HG02642 (cell line): ENCODE data around the gene PROM1.

Source experiments
- ATAC-seq: cut with Tn5 transposase; IDR thresholded peaks from one replicate; pipeline ENCODE4 v1.9.1; 2021; ENCODE audit warnings: mild to moderate bottlenecking; ENCODE audit not compliant: unreplicated experiment, poor library complexity

Gene PROM1

DNA sequence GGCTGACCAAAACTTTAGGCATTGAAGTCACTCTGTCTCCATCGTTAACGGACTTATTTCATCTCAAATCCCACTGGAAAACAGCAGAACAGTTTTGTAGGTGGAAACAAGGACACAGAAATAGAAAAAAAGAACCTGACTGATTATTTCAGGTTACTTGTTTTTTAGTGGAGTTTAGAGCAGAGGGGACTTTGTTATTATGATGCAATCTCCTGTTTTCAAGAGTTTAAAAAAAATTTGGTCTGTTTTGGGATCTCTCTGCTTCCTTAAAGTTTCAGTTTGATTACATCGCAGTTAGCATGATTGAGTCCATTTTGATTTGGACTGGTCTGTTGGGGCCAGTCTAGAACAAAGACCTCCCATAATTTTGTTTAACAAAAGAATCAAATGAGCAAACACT, 13.6 kb downstream of the PROM1 start:
- ATAC-seq, result no peak

DNA sequence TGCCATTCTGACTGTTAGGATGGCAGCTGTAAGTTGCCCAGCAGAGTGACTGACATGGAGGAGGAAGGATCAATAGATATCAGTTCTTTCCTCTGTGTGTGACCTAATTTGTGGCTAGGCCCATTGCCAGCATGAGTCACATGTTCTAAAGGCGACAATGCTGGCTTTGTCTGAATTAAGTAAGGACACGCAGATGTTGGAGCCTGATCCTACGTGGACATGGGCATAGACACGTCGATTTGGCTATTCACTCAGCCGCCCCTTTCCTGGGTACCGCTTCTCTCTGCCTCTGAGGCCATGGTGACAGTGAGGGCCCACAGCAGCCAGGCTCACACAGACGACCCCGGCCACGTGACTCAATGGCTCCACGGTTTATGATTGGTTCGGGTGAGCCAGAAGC, 16.3 kb downstream of the PROM1 start:
- no peak for ATAC-seq

DNA sequence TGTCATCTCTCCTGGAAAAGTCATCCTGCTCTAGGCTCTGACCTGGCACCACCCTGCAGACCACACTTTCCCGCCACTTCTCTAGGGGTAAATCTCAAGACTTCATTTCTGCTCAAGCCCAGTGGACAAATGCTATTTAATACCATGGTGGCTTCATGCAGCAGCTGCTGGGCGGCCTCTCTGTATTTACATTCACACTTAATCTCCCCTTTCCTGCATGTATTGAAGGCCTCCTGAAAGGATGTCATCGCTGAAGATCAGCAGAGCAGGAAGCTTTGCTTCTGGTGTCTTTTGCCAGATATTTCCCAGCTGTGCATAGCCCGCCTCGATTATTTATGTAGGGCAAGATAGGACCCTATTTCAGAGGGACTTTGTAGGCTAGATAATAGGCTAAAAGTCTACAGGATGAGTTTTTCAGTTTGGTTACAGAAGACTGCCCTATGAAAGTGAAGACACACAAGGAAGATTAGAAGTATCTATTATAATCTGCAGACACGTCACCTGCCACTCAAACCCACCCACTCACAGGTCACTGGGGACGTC, 17.2 kb downstream of the PROM1 start:
- ATAC-seq, result no peak

- no peak for ATAC-seq
These were observed 18.8 kb downstream of the PROM1 start for GRCh38 chr4:16065066-16065465.

DNA sequence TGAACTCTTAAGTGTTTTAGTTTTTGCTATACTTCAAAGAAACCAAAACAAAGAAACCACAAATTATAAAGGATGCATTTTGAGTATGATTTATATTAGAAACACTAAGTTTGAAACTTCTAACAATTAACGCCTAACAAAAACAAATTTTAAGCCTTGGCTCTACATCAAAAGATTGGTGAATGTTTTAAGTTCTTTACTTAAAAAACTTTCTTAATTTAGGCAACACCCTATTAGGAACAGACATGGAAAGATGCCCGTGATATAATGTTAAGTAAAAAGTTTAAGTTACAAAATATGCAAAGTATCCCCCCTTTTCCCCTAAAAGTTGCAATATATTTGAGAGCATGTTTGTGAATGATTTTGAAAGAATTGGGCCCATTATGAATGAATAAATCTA, 21.2 kb downstream of the PROM1 start:
- ATAC-seq, result no peak

DNA sequence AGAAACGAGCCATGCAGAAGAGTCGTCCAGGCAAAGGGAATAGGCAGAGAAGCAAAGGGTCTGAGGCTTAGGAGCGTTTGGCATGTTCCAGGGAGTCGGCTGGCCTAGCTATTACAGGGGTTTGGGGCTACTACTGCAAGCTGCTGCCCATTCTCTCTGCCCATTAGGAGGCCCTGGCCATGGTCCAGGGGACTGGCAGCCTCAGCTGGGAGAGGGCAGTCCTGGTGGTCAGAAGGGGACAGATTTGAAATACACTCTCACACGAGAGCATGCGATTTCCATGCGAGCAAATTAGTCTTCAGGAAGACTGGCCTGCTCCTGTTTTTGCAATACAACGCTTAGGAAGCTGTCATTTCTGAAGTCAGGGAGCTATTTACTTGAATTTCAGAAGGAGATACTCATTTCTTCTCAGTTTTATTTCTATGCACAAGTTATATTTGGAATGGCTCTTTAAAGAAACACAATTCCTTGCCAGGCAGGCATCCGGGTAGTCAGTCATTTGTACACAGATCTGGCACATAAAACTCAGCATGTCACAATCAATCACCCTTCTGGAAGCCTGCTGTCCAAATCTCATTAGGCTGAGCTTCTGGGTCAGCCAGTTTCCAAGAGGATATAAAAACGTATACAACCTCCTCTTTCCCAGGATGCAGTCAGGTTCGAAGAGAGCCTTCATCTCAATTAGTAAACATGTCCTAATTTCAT, 27.0 kb downstream of the PROM1 start:
- ATAC-seq, result no peak

- no peak for ATAC-seq
These were observed 27.9 kb downstream of the PROM1 start for GRCh38 chr4:16055873-16056272.

GRCh38 chr4:16055471-16055870, 28.4 kb downstream of the PROM1 start:
- no peak for ATAC-seq

GRCh38 chr4:16052939-16053338, 30.9 kb downstream of the PROM1 start:
- ATAC-seq, result no peak

GRCh38 chr4:16051980-16052379, 31.8 kb downstream of the PROM1 start:
- no peak for ATAC-seq

GRCh38 chr4:16051132-16051531, 32.7 kb downstream of the PROM1 start:
- no peak for ATAC-seq

GRCh38 chr4:16050669-16051068, 33.2 kb downstream of the PROM1 start:
- ATAC-seq, result no peak

DNA sequence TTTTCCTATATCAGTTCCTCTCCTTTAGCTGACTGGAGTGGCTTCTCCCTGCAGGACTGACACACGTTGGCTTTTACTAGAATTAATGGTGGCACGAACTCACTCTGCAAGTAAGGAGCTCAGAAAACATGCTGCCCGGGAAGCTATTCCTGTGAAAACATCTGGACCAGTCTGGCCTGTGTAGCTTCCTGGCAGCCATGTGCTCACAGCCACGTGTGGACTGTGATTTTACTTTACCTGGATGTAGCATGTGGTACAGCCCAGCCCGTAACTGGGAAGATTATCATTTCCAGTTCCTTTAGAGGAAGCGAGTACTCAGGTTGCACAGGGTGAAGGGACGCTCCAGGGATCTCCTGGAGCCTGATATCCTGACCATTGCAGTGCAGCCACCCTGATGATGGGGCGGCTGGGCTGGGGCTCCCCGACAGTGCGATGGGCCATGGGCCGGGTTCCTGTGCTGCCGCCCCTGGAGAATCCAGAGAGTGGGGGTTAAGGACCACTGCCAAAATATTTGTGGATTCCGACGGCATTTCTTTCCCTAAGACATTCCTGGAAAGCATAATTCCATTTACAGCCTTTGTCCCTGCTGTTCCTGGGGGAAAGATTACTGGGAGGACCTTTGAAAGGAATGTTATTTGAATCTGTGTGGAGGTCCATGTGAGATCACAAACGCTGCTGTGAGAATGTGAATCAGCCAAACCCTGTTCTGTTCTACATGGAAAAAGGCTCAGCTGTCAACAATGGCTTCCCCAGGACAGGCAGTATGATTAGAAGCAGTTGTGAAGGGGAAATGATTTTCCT, 35.0 kb downstream of the PROM1 start:
- no peak for ATAC-seq

DNA sequence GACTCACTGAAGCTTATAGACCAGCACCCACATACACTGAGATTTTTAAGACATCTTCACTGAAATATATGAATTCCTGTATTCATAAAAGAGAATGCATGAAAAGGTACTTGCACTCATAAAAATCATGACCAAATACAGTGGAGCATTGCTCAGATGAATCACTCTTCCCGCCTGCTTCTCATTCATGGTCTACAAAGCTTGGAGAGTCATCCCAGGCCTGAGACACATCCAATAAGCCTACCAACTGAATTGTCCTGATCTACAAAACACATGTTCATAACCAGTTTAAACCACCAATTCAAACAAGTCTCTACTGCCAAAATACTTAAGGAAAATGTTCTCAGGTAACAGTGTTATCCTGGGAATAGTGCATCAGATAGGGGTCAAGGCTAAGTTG, 38.1 kb downstream of the PROM1 start:
- ATAC-seq, result no peak

DNA sequence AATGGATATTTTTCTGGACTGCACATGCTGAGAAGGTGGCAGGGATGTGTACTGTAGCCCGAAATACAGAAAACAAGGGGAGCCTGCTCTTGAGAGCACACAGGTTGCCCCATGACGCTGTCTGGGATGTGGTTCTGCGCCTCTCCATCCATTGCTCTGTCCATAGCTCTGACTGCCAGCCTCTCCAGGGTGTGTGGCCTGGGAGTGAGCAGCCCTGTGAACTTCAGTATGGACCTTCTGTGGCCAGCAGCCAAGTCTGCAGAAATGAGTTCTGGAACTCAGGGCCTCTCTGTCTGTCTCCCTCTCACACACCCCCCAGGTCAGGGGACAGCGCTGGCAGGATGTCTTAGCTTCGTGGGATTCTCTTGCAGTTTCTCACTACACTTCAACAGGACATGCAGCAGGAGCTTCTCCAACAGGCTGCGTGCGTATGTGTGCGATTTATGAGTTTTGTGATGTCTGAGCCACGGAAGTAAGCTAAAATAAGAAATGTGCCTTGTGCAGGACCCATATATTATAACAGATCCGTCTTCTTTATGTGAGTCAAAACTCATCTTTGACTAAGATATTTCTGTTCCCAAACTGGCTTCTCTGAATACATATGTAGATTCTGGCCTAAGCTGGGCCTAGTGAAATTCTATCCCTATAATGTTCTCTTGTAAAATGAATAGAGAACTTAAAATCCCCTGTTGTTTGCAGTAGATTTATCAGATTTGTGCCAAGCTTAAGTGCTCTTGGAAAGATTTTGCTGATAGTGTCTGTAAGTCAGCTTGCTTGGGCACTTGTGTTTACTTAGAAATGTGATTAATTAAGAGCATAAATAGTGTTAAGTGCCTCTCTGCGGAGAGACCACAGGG, 40.0 kb downstream of the PROM1 start:
- ATAC-seq, result no peak

GRCh38 chr4:16039139-16039538, 44.7 kb downstream of the PROM1 start:
- no peak for ATAC-seq

DNA sequence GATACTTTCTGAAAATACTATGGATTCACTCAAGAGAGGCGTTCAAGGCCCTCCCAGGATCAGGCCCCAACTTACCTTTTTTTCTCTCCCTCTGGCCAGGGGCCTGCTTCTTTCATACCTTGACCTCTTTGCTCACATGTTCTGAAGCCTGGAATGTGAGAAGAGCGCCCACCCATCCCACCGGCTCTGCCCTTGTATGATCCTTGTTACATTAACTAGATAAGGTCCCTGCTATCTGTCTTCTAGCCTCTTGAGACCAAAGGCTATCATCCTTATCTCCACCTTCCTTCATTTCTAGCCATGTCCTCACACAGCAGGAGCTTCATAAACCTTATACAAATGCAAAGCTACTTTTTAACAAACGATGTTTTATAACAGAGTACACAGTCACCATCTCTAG, 45.9 kb downstream of the PROM1 start:
- no peak for ATAC-seq

DNA sequence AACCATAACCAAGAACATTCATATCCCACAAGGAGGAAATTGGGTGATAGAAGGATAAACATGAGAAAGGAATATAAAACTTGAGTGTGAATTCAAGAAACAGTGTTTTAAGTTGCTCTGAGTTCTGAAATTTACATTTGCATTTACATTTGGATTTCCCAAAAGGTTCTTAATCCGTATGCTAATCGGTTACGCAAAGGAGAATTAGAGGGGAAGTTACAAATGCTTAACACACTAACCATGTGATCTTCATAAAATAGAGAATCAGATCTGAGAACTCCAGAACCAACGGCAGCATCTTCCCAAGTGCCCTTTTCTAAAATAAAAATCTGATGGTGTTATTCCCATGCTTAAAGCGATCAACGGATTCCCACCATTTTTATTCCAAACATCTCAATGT, 48.0 kb downstream of the PROM1 start:
- no peak for ATAC-seq

GRCh38 chr4:16034010-16034748, 49.6 kb downstream of the PROM1 start:
- no peak for ATAC-seq

DNA sequence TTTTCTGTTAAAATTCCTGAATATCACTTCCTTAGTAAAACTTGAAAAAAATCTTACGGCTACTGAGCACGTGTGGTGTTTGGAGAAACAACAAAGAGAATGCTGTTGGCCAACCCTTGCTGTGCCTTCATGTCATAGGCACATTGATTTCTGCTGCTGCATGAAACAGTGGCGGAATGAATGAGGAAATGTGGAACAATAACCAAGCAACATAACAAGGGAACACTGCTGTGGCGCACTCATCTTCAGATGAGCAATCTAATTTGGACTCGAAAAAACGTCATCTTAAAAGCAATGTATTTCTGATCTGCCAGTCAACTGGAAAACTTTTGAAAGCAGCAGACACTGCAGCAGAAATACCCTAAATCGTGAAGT, 51.4 kb downstream of the PROM1 start:
- no peak for ATAC-seq
